ENCODE measurements around the gene CGREF1.

Gene CGREF1

GRCh38 chr2:27148801-27149439, 30.0 kb upstream of the CGREF1 start, which contains the start of gene TCF23:
TCF23 (plus strand) TSS chr2:27149004; CDS start chr2:27149134, 130 bp downstream.
- TF ChIP-seq CTCF (conservative IDR thresholded peaks at IDR 0.05; ENCODE audit: low read length): no peak
- no peak within 1 kb of the TSS for H3K4me3 ChIP-seq (ENCODE audit: low read length)
- no peak for DNase-seq (ENCODE audit: low read depth)

- no peak overlapping the region for H3K4me3 ChIP-seq (ENCODE audit: low read length)
- DNase-seq (ENCODE audit: low read depth): no peak
- no peak for TF ChIP-seq CTCF (conservative IDR thresholded peaks at IDR 0.05; ENCODE audit: low read length)
These were observed 29.0 kb upstream of the CGREF1 start for GRCh38 chr2:27147935-27148334.

GRCh38 chr2:27145682-27146081, 26.8 kb upstream of the CGREF1 start:
- no peak for DNase-seq (ENCODE audit: low read depth)
- TF ChIP-seq CTCF (conservative IDR thresholded peaks at IDR 0.05; ENCODE audit: low read length): no peak
- no peak overlapping the region for H3K4me3 ChIP-seq (ENCODE audit: low read length)

- no peak overlapping the region for H3K4me3 ChIP-seq (ENCODE audit: low read length)
- TF ChIP-seq CTCF (conservative IDR thresholded peaks at IDR 0.05; ENCODE audit: low read length): no peak
- DNase-seq (ENCODE audit: low read depth): no peak
These were observed 24.4 kb upstream of the CGREF1 start for GRCh38 chr2:27143285-27143684.

GRCh38 chr2:27139310-27139709, 20.4 kb upstream of the CGREF1 start, which contains the start of gene PRR30:
PRR30 (minus strand) TSS chr2:27139410; CDS start chr2:27138329, 1,081 bp downstream.
- H3K4me3 ChIP-seq (ENCODE audit: low read length): no peak within 1 kb of the TSS
- TF ChIP-seq CTCF (conservative IDR thresholded peaks at IDR 0.05; ENCODE audit: low read length): no peak
- no peak for DNase-seq (ENCODE audit: low read depth)

- TF ChIP-seq CTCF (conservative IDR thresholded peaks at IDR 0.05; ENCODE audit: low read length): no peak
- no peak overlapping the region for H3K4me3 ChIP-seq (ENCODE audit: low read length)
- no peak for DNase-seq (ENCODE audit: low read depth)
These were observed 19.2 kb upstream of the CGREF1 start for GRCh38 chr2:27138111-27138510.

- no peak for DNase-seq (ENCODE audit: low read depth)
- H3K4me3 ChIP-seq (ENCODE audit: low read length): no peak overlapping the region
- no peak for TF ChIP-seq CTCF (conservative IDR thresholded peaks at IDR 0.05; ENCODE audit: low read length)
These were observed 18.5 kb upstream of the CGREF1 start for GRCh38 chr2:27137322-27137935.
